HG03175 (cell line): ENCODE data around the gene NOS2.
"Not testable (repeated sequence)": the region's sequence is repeated elsewhere in the genome, so short reads cannot be mapped to it uniquely, and the experiment has no call there.

Source experiments
- ATAC-seq: cut with Tn5 transposase; IDR thresholded peaks from one replicate; pipeline ENCODE4 v1.9.1; 2021; ENCODE audit warnings: mild to moderate bottlenecking, moderate library complexity; ENCODE audit not compliant: unreplicated experiment

NOS2 gene

GRCh38 chr17:27793168-27793905 lies 7.0 kb downstream of the NOS2 start:
- ATAC-seq: no peak

GRCh38 chr17:27792095-27792494 lies 8.2 kb downstream of the NOS2 start:
- no peak for ATAC-seq

GRCh38 chr17:27788919-27789318 lies 11.4 kb downstream of the NOS2 start:
- no peak for ATAC-seq

GRCh38 chr17:27783440-27784350 lies 16.6 kb downstream of the NOS2 start:
- ATAC-seq: no peak

GRCh38 chr17:27782791-27783206 lies 17.5 kb downstream of the NOS2 start:
- no peak for ATAC-seq

GRCh38 chr17:27780828-27781404 lies 19.4 kb downstream of the NOS2 start:
- ATAC-seq: no peak

- no peak for ATAC-seq
Measured at GRCh38 chr17:27780092-27780827, 20.1 kb downstream of the NOS2 start.

- ATAC-seq: no peak
Measured at GRCh38 chr17:27778183-27778582, 22.1 kb downstream of the NOS2 start.

GRCh38 chr17:27776882-27777624 lies 23.3 kb downstream of the NOS2 start:
- ATAC-seq: no peak

GRCh38 chr17:27771586-27771985 lies 28.7 kb downstream of the NOS2 start:
- ATAC-seq: no peak

- ATAC-seq: no peak
Measured at GRCh38 chr17:27770877-27771276, 29.5 kb downstream of the NOS2 start.

GRCh38 chr17:27768858-27769410 lies 31.4 kb downstream of the NOS2 start:
- ATAC-seq: no peak

GRCh38 chr17:27766438-27766837 lies 33.9 kb downstream of the NOS2 start:
- ATAC-seq: no peak

GRCh38 chr17:27765353-27765752 lies 35.0 kb downstream of the NOS2 start:
- ATAC-seq: no peak

- no peak for ATAC-seq
Measured at GRCh38 chr17:27764589-27764988, 35.7 kb downstream of the NOS2 start.

- no peak for ATAC-seq
Measured at GRCh38 chr17:27762527-27763305, 37.6 kb downstream of the NOS2 start.

GRCh38 chr17:27760931-27761330 lies 39.4 kb downstream of the NOS2 start:
- not testable (repeated sequence) for ATAC-seq

GRCh38 chr17:27760069-27760885 lies 40.1 kb downstream of the NOS2 start:
- peak; percentile 38 for ATAC-seq
